ENCODE measurements around the gene NLRP14. TPM values are rescaled to one million over a fixed set of nuclear protein-coding genes. Genes with fewer than 3 reads are reported as not detected.

Gene NLRP14
- total RNA-seq = not detected in 2 replicates

GRCh38 chr11:7020183-7020917, at the start of gene NLRP14, which contains the start of gene ZNF214:
Gene NLRP14 (plus strand): TSS chr11:7020479. CDS start chr11:7038587, 18,108 bp downstream.
Gene ZNF214 (minus strand): TSS chr11:7020346. CDS start chr11:7002835, 17,511 bp downstream.

GRCh38 chr11:7088921-7089320, 68.6 kb downstream of the NLRP14 start, which contains the start of gene RBMXL2:
Gene RBMXL2 (plus strand): TSS chr11:7088998. CDS start chr11:7089121, 123 bp downstream.

Other genes starting within 250 kb of the NLRP14 start
- under 0.01 and 0.15 TPM in 2 replicates for gene OR2AG2, start 248.5 kb upstream of the NLRP14 start, total RNA-seq
- not detected in 2 replicates for gene OR2AG1, start 237.5 kb upstream of the NLRP14 start, total RNA-seq
- not detected in 2 replicates for gene OR6A2, start 220.8 kb upstream of the NLRP14 start, total RNA-seq
- gene OR10A5, start 174.8 kb upstream of the NLRP14 start, total RNA-seq = not detected in 2 replicates
- not detected in 2 replicates for gene OR10A2, start 157.4 kb upstream of the NLRP14 start, total RNA-seq
- gene OR10A4, start 143.9 kb upstream of the NLRP14 start, total RNA-seq = not detected in 2 replicates
- not detected in 2 replicates for gene OR2D2, start 128.0 kb upstream of the NLRP14 start, total RNA-seq
- not detected in 2 replicates for gene OR2D3, start 99.5 kb upstream of the NLRP14 start, total RNA-seq
- 2.1 and 3.2 TPM in 2 replicates for gene ZNF215, start 94.1 kb upstream of the NLRP14 start, total RNA-seq
- 0.89 and 1.8 TPM in 2 replicates for gene ZNF214, start 133 bp upstream of the NLRP14 start, total RNA-seq
- gene RBMXL2, start 68.5 kb downstream of the NLRP14 start, total RNA-seq = not detected in 2 replicates
- gene SYT9, start 231.4 kb downstream of the NLRP14 start, total RNA-seq = 0.17 TPM in 1 of 2 replicates, not detected in the other

All from bronchus fibroblast of lung (primary cell).